Activated CD4-positive, alpha-beta T cell treated with anti-CD3 and anti-CD28 coated beads, Interleukin-10, Interleukin-2, amounts not matched to agents 100 ng/mL and 50 ng/mL, durations not matched to agents 16 hours and 8 hours (primary cell): ENCODE results near the gene RARG.
"Not testable (repeated sequence)": the region's sequence is repeated elsewhere in the genome, so short reads cannot be mapped to it uniquely, and the experiment has no call there.

ENCODE experiments used
- DNase-seq: peaks from one replicate; pipeline ENCODE4 v3.0.0-alpha.2; 2020

The RARG gene

GRCh38 chr12:53187145-53187899 is 44.7 kb downstream of the RARG start:
- no peak for DNase-seq

GRCh38 chr12:53186745-53187144 is 45.3 kb downstream of the RARG start:
- no peak for DNase-seq

DNA sequence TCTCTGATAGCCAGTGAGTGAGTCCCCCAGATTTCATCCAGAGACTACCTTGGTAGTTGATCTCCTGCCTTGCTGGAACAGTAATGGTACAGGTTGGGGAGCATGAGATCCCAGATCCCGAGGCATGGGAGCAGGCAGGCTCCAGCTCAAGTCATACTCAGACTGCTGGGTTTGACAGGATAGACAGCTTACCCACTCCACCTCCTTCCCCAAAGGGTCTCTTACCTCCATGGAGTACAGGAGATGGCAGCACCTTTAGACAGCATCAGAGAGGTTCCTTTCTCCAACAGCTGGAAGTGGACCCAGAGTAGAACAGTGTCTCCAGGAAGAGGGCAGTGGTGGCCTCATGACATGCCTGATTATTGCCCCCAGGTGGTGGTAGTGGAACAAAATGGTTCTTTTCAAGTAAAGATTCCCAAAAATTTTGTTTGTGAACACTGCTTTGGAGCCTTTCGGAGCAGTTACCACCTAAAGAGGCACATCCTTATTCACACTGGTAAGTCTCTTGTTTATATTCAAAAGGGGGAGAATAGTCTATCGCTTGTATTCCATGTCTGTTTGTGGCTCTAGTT is 46.3 kb downstream of the RARG start:
- DNase-seq = no peak

DNA sequence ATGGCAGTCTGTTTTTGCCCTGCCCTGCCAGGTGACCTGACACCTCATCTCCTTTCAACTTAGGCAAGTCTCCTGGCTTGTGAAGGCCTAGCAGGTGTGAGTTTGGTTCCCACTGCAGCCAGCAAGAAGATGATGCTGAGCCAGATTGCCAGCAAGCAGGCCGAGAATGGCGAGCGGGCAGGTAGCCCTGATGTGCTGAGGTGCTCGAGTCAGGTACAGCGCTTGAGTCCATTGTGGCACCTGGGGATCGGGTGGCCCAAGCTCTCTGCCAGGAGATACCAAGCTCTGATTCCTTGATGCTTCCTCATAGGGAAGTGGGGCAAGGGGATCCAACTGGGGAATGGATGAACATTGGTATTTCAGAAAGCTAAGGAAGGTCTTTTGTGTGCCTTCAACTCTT is 47.2 kb downstream of the RARG start:
- no peak for DNase-seq

GRCh38 chr12:53182903-53183302 is 49.1 kb downstream of the RARG start:
- DNase-seq = no peak

GRCh38 chr12:53181935-53182334 is 50.1 kb downstream of the RARG start:
- DNase-seq = no peak

GRCh38 chr12:53180931-53181645 is 50.9 kb downstream of the RARG start:
- DNase-seq = peak; percentile 89

DNA sequence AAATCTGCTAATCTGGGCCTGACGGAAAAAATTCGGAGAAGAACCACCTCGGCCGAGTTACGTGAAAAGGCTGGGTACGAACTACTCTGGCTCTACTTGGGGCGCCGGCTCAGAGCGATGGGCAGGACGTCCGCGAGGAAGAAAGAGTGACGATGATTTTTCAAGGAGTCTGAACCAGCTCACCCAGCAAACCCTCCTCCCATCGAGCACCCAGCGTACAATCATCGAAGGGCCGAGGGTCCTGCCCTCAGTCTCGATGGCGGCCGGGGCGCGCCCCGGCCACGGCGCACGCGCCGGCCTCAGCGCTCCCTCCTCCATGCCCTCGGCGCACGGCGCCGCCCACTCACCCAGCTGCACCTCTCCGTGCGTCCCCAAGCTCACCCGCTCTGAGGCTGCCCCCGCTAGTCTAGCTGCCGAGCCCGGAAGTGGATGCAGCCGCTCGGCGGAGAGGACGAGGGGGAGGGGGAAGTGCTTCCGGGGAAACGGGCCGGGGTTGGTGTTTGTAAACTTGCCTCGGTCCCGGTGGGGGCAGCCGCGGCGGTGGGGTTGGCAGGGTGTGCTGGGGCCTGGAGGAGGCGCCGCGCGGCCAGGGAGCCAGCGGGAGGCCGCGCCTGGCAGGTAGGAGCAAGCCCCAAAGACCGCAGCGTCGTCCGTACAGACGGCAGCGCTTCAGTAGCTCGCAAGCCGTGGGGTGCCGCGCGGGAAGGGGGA is 51.6 kb downstream of the RARG start, which contains the start of the genes CSAD and ZNF740:
CSAD (minus strand) TSS at position 706 of the 711 bp plus-strand sequence. CDS start 7,455 bp downstream, outside the sequence.
ZNF740 (plus strand) TSS at position 503 of the 711 bp plus-strand sequence. CDS start 1,262 bp downstream, outside the sequence.
- DNase-seq = peak; percentile 100

- DNase-seq = no peak
Measured at GRCh38 chr12:53179687-53180219, 52.3 kb downstream of the RARG start.

GRCh38 chr12:53178803-53179202 is 53.2 kb downstream of the RARG start:
- DNase-seq = not testable (repeated sequence)

DNA sequence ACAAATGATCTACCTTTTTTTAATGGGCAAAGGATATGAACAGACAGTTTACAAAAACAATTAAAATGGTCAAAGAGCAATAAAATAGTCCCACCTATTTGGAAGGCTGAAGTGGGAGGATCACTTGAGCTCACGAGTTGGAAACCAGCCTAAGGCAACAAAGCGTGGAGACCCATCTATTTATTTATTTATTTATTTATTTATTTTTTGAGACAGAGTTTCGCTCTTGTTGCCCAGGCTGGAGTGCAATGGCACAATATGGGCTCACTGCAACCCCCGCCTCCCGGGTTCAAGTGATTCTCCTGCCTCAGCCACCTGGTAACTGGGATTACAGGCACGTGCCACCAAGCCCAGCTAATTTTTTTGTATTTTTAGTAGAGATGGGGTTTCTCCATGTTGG is 54.6 kb downstream of the RARG start:
- not testable (repeated sequence) for DNase-seq

- DNase-seq = no peak
Measured at GRCh38 chr12:53176750-53177149, 55.3 kb downstream of the RARG start.

- DNase-seq = peak; percentile 30
Measured at GRCh38 chr12:53174881-53175491, 57.0 kb downstream of the RARG start.

- no peak for DNase-seq
Measured at GRCh38 chr12:53173085-53173715, 58.8 kb downstream of the RARG start.

DNA sequence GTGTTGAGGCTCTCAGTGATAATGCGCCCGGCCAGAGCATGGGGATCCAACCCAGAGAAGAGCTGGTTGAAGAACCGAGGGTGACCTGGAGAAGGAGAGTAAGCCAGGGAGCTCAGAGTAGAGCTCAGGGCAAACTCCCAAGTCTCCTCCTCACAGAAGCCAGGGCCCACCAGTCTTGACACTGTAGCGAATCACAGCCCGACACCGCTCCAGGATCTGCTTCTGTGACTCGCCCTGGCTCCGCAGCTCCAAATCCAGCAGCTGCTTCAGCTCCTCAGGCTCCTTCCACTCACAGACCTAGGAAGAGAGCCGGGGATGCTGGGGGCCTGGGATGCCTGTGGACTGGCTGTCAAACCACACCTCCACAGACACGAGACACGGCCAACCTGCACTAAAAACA is 59.7 kb downstream of the RARG start:
- no peak for DNase-seq

- no peak for DNase-seq
Measured at GRCh38 chr12:53171725-53172329, 60.2 kb downstream of the RARG start.

GRCh38 chr12:53170876-53171724 is 60.9 kb downstream of the RARG start:
- no peak for DNase-seq

DNA sequence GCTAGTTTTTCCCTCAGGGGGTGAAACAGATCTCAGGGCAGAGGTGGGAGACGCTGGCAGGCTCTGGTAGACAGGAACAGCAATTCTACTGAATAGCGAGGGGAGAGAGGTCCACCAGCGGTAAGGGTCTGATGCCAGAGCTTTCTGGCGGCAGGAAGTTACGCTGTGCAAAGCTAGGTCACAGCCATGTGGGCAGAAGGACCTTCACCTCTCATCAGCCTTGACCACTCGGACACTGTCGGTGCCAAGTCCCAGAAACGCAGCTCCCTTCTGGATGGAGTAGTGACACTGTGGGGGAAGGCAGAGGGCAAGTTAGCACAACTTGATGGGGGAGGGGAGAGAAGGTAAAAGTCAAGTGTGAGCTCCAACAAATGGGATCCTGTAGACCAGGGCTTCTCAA is 61.8 kb downstream of the RARG start:
- no peak for DNase-seq

GRCh38 chr12:53169644-53170043 is 62.4 kb downstream of the RARG start:
- DNase-seq = no peak

DNA sequence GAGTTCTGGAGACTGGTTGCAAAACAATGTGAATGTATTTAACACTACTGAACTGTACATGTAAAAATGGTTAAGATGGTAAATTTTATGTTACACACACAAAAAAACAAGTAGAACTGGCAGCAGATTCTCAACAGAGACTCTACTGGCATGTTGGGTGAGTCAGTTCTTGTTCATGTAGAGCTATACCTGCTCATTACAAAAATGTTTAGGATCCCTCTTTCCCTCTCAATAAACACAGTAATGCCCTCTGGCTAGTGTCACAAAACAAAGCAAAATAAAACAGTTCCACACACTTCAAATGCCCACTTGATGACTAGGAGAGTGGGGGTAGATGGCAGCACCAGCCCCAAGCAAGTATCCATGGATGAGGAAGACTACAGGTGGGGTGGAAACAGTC is 65.2 kb downstream of the RARG start:
- no peak for DNase-seq
